SK-N-SH (cell line): ENCODE data around the gene SLC41A3. TPM values are rescaled to one million over a fixed set of nuclear protein-coding genes. Genes with fewer than 3 reads are reported as not detected.

Experiments used
- CTCF ChIA-PET: fragments of 300-600, 350-600 bp; formaldehyde crosslinking; extraction: SDS; loops from one replicate; lab custom pipeline; 2021; lab: Yijun Ruan, JAX
- POLR2A ChIA-PET: fragments of 350-600 bp; sonication (Branson Sonifier 250); formaldehyde crosslinking; extraction: SDS; loops from one replicate; lab custom pipeline; 2020; ENCODE audit warnings: antibody characterized with exemption, inconsistent platforms; lab: Yijun Ruan, JAX
- DNase-seq: peaks from one replicate; pipeline ENCODE4 v3.0.0; 2012
- H2AFZ ChIP-seq: fragments of 200-600 bp; sonication (generic); 2 replicates; pipeline ENCODE4 v1.8.1; 2016; ENCODE audit warnings: antibody characterized with exemption, mild to moderate bottlenecking, low read depth
- H3F3A ChIP-seq: fragments of 200-600 bp; sonication (generic); replicated peaks from 2 replicates; pipeline ENCODE3; 2016; ENCODE audit warnings: antibody characterized with exemption, mild to moderate bottlenecking; ENCODE audit not compliant: insufficient read depth
- H3K27ac ChIP-seq, 2 experiments: fragments of 200-500 bp in 1 of 2; fragments of 200-600 bp in 1 of 2; sonication (Bioruptor generic) in 1 of 2; sonication (generic), shearing (Covaris generic) in 1 of 2; 2 replicates each; pipeline versions ENCODE4 v1.5.1 to v1.6.1; 2014 to 2016; ENCODE audit warnings: low read depth in 2 of 2, inconsistent platforms in 1 of 2, low read length in 1 of 2, mild to moderate bottlenecking in 1 of 2, mixed read lengths in 1 of 2
- H3K27me3 ChIP-seq: fragments of 200-600 bp; sonication (generic), shearing (Covaris generic); 2 replicates; pipeline ENCODE4 v1.6.1; 2016; ENCODE audit warnings: mixed run types; ENCODE audit not compliant: insufficient read depth
- H3K36me3 ChIP-seq, 2 experiments: fragments of 200-500 bp in 1 of 2; fragments of 200-600 bp in 1 of 2; sonication (Bioruptor generic) in 1 of 2; sonication (generic) in 1 of 2; replicated peaks in 1 of 2; 2 replicates each; pipeline versions ENCODE3 to v1.5.1; 2014 to 2016; ENCODE audit warnings: low read length in 1 of 2, mild to moderate bottlenecking in 1 of 2; ENCODE audit not compliant: insufficient read depth in 2 of 2, control insufficient read depth in 1 of 2
- H3K4me1 ChIP-seq, 2 experiments: fragments of 200-500 bp in 1 of 2; fragments of 200-600 bp in 1 of 2; sonication (Bioruptor generic) in 1 of 2; sonication (generic), shearing (Covaris generic) in 1 of 2; 2 replicates each; pipeline versions ENCODE4 v1.5.1 to v1.6.1; 2014 to 2016; ENCODE audit warnings: low read depth in 1 of 2, low read length in 1 of 2, mixed run types in 1 of 2; ENCODE audit not compliant: insufficient read depth in 2 of 2, control insufficient read depth in 1 of 2
- H3K4me2 ChIP-seq: fragments of 200-600 bp; sonication (generic), shearing (Covaris generic); 2 replicates; pipeline ENCODE4 v1.6.1; 2017; ENCODE audit warnings: mixed run types
- H3K4me3 ChIP-seq, 2 experiments: fragments of 200-500 bp in 1 of 2; fragments of 200-600 bp in 1 of 2; sonication (Bioruptor generic) in 1 of 2; sonication (generic), shearing (Covaris generic) in 1 of 2; 2 replicates each; pipeline versions ENCODE4 v1.5.1 to v1.8.1; 2014 to 2016; ENCODE audit warnings: low read depth in 2 of 2, inconsistent platforms in 1 of 2, low read length in 1 of 2, mild to moderate bottlenecking in 1 of 2, mixed read lengths in 1 of 2, moderate library complexity in 1 of 2
- H3K79me2 ChIP-seq: fragments of 200-600 bp; sonication (generic); 2 replicates; pipeline ENCODE4 v1.8.1; 2017; ENCODE audit warnings: mild to moderate bottlenecking; ENCODE audit not compliant: insufficient read depth
- H3K9ac ChIP-seq: fragments of 200-600 bp; sonication (generic); 2 replicates; pipeline ENCODE4 v1.6.1; 2017; ENCODE audit warnings: mixed run types
- H3K9me2 ChIP-seq: fragments of 200-600 bp; sonication (generic); 2 replicates; pipeline ENCODE4 v1.6.1; 2017; ENCODE audit warnings: mixed run types
- H3K9me3 ChIP-seq: fragments of 200-600 bp; sonication (generic); 2 replicates; pipeline ENCODE4 v1.6.1; 2017; ENCODE audit warnings: mixed run types, mild to moderate bottlenecking, moderate library complexity
- H4K20me1 ChIP-seq: fragments of 200-600 bp; sonication (generic); 2 replicates; pipeline ENCODE4 v1.6.1; 2017; ENCODE audit warnings: mild to moderate bottlenecking, mixed run types; ENCODE audit not compliant: insufficient read depth
- CHD2 ChIP-seq: fragments of 150-350 bp; IDR thresholded peaks from 2 replicates; pipeline ENCODE4 v1.6.1; 2018; ENCODE audit warnings: low read length; ENCODE audit not compliant: partially characterized antibody
- ELF1 ChIP-seq: IDR thresholded peaks from 2 replicates; pipeline ENCODE4 v1.4.0; 2012
- FOXJ3 ChIP-seq: sonication (generic); formaldehyde crosslinking; IDR thresholded peaks from 2 replicates; pipeline ENCODE4 v1.5.1; 2020; ENCODE audit warnings: mild to moderate bottlenecking, missing genetic modification reagents
- GABPA ChIP-seq: IDR thresholded peaks from 2 replicates; pipeline ENCODE4 v1.4.0; 2012; ENCODE audit warnings: low read depth, mild to moderate bottlenecking
- GATA2 ChIP-seq: sonication (generic); formaldehyde crosslinking; IDR thresholded peaks from 2 replicates; pipeline ENCODE4 v1.5.0; 2020; ENCODE audit warnings: mild to moderate bottlenecking, missing genetic modification reagents
- MEF2A ChIP-seq: IDR thresholded peaks from 2 replicates; pipeline ENCODE4 v1.4.0; 2012; ENCODE audit warnings: low read depth, borderline replicate concordance
- MXI1 ChIP-seq: IDR thresholded peaks from 2 replicates; pipeline ENCODE4 v1.6.1; 2012; ENCODE audit warnings: mild to moderate bottlenecking, low read depth, low read length, improper control_type of control experiment
- NRF1 ChIP-seq: IDR thresholded peaks from 2 replicates; pipeline ENCODE4 v1.6.1; 2012; ENCODE audit warnings: low read depth, mild to moderate bottlenecking, low read length
- POLR2AphosphoS5 ChIP-seq: IDR thresholded peaks from 2 replicates; pipeline ENCODE4 v1.6.1; 2012; ENCODE audit warnings: low read depth, low read length
- SIN3A ChIP-seq: IDR thresholded peaks from 2 replicates; pipeline ENCODE4 v1.6.1; 2012; ENCODE audit warnings: low read depth, mild to moderate bottlenecking, low read length, moderate library complexity, borderline replicate concordance
- SMC3 ChIP-seq: IDR thresholded peaks from 2 replicates; pipeline ENCODE4 v1.6.1; 2012; ENCODE audit warnings: low read depth, low read length, improper control_type of control experiment
- WGBS: methylation state at CpG from one replicate; pipeline ENCODE4 v1.1.6; 2017; ENCODE audit warnings: low lambda C conversion rate; 5-methylcytosine and 5-hydroxymethylcytosine counted together
- polyA plus RNA-seq, 3 experiments: library from polyadenylated mRNA; depleted of rRNA; stranded (reverse); fragments of >200 nt; gene quantifications; 2 replicates each; pipeline ENCODE4 v1.2.3, GENCODE V29; 2012
- TF ChIP-seq, protein P1 (sequence below): fragments of 200-600 bp; sonication (generic); IDR thresholded peaks from 2 replicates; pipeline ENCODE4 v1.6.1; 2017; ENCODE audit warnings: antibody characterized with exemption, mild to moderate bottlenecking, moderate library complexity
- TF ChIP-seq, protein P2 (sequence below): IDR thresholded peaks from 2 replicates; pipeline ENCODE4 v1.4.0; 2012; ENCODE audit warnings: low read depth, borderline replicate concordance

Gene SLC41A3
- polyA plus RNA-seq (2012; rRNA removed): 53.4 and 58.4 TPM in 2 replicates
- polyA plus RNA-seq (2012; cell fraction: cytosol; rRNA removed): 29.9 and 39.4 TPM in 2 replicates
- 72.6 and 102 TPM in 2 replicates for polyA plus RNA-seq (2012; cell fraction: nucleus; rRNA removed)

GRCh38 chr3:126083913-126084767 lies at the start of gene SLC41A3:
Gene SLC41A3 (minus strand): TSS chr3:126084124. CDS start chr3:126068219, 15,905 bp downstream.
- no peaks in the 10 kb centered on the region for H4K20me1 ChIP-seq
- peak within 1 kb of the TSS; percentile 80 for H3K4me2 ChIP-seq
- WGBS: 1% methylated on average over 27 of the region's 72 CpGs
- peaks cover 0 to 15% of the 10 kb centered on the region in 2 experiments; a peak in 2 of 4 replicates for H3K4me1 ChIP-seq
- peak within 1 kb of the TSS; percentile 23 to 78 for H3K27ac ChIP-seq
- peak; percentile 97 for TF ChIP-seq CHD2
- TF ChIP-seq POLR2AphosphoS5: peak; percentile 24; the same call in 1 of the 2 replicates
- peak; percentile 45; the same call in 1 of the 2 replicates for TF ChIP-seq ELF1
- no peak for TF ChIP-seq GATA2 (CRISPR knock-in tag)
- TF ChIP-seq, protein P1, sequence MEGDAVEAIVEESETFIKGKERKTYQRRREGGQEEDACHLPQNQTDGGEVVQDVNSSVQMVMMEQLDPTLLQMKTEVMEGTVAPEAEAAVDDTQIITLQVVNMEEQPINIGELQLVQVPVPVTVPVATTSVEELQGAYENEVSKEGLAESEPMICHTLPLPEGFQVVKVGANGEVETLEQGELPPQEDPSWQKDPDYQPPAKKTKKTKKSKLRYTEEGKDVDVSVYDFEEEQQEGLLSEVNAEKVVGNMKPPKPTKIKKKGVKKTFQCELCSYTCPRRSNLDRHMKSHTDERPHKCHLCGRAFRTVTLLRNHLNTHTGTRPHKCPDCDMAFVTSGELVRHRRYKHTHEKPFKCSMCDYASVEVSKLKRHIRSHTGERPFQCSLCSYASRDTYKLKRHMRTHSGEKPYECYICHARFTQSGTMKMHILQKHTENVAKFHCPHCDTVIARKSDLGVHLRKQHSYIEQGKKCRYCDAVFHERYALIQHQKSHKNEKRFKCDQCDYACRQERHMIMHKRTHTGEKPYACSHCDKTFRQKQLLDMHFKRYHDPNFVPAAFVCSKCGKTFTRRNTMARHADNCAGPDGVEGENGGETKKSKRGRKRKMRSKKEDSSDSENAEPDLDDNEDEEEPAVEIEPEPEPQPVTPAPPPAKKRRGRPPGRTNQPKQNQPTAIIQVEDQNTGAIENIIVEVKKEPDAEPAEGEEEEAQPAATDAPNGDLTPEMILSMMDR: peak; percentile 52
- TF ChIP-seq SMC3: peak; percentile 25
- peak; percentile 67 for TF ChIP-seq MXI1
- no peak for TF ChIP-seq MEF2A
- peak; percentile 45; the same call in 1 of the 2 replicates for TF ChIP-seq SIN3A
- peak; percentile 34; the same call in 1 of the 2 replicates for TF ChIP-seq GABPA
- 0 out of 2 replicates have a peak, but pooled peaks have one; percentile 20 for TF ChIP-seq NRF1
- no peak for TF ChIP-seq FOXJ3 (CRISPR knock-in tag)
- TF ChIP-seq, protein P2, sequence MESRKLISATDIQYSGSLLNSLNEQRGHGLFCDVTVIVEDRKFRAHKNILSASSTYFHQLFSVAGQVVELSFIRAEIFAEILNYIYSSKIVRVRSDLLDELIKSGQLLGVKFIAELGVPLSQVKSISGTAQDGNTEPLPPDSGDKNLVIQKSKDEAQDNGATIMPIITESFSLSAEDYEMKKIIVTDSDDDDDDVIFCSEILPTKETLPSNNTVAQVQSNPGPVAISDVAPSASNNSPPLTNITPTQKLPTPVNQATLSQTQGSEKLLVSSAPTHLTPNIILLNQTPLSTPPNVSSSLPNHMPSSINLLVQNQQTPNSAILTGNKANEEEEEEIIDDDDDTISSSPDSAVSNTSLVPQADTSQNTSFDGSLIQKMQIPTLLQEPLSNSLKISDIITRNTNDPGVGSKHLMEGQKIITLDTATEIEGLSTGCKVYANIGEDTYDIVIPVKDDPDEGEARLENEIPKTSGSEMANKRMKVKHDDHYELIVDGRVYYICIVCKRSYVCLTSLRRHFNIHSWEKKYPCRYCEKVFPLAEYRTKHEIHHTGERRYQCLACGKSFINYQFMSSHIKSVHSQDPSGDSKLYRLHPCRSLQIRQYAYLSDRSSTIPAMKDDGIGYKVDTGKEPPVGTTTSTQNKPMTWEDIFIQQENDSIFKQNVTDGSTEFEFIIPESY: peak; percentile 70; the same call in 1 of the 2 replicates
- no peaks in the 10 kb centered on the region for H3F3A ChIP-seq
- H3K36me3 ChIP-seq: peaks cover 0 to 5% of the 10 kb centered on the region in 2 experiments
- peaks cover 7% of the 10 kb centered on the region; the same call in 1 of the 2 replicates for H3K79me2 ChIP-seq
- POLR2A ChIA-PET: no interaction called here
- H3K9me3 ChIP-seq: peaks cover 18% of the 10 kb centered on the region; the same call in 1 of the 2 replicates
- H3K4me3 ChIP-seq: peak within 1 kb of the TSS; percentile 66 to 76
- CTCF ChIA-PET: interaction anchor here (0.6 to 1.4 kb wide), 4 partner anchors 9 to 112 kb away, joined by 3 to 5 read pairs (median 4); no protein-coding TSS in a partner anchor
- peak within 1 kb of the TSS; percentile 71 for H3K9ac ChIP-seq
- H3K27me3 ChIP-seq: no peaks in the 10 kb centered on the region
- peak; percentile 96 for DNase-seq
- H2AFZ ChIP-seq: peak within 1 kb of the TSS; percentile 75
- no peaks in the 10 kb centered on the region for H3K9me2 ChIP-seq
